Kasumi-1 (cell line): Measurements from ENCODE around the gene PRKCSH.
"Not testable (repeated sequence)": the region's sequence is repeated elsewhere in the genome, so short reads cannot be mapped to it uniquely, and the experiment has no call there.

Source experiments
- DNase-seq, 2 experiments: peaks; one replicate each; lab custom pipeline; 2025; lab: John Stamatoyannopoulos, UW

The PRKCSH gene

GRCh38 chr19:11420429-11421370 is 14.7 kb upstream of the PRKCSH start:
- no peak for DNase-seq

- DNase-seq = no peak
Measured at GRCh38 chr19:11421371-11422098, 13.9 kb upstream of the PRKCSH start.

GRCh38 chr19:11422163-11423065 is 13.0 kb upstream of the PRKCSH start:
- DNase-seq = peak in 1 of 2 experiments; percentile 23

GRCh38 chr19:11423164-11423790 is 12.2 kb upstream of the PRKCSH start:
- peak in 1 of 2 experiments; percentile 3 for DNase-seq

GRCh38 chr19:11423791-11424181 is 11.6 kb upstream of the PRKCSH start:
- DNase-seq = no peak

GRCh38 chr19:11425719-11426457 is 9.5 kb upstream of the PRKCSH start:
- DNase-seq = no peak

- DNase-seq = no peak
Measured at GRCh38 chr19:11426656-11427055, 8.8 kb upstream of the PRKCSH start.

- not testable (repeated sequence) for DNase-seq
Measured at GRCh38 chr19:11433526-11433925, 1.9 kb upstream of the PRKCSH start.

- DNase-seq = no peak
Measured at GRCh38 chr19:11434703-11435056, 755 bp upstream of the PRKCSH start.

- no peak for DNase-seq
Measured at GRCh38 chr19:11435833-11436313, 438 bp downstream of the PRKCSH start.

GRCh38 chr19:11437955-11438354 is 2.5 kb downstream of the PRKCSH start:
- no peak for DNase-seq

- no peak for DNase-seq
Measured at GRCh38 chr19:11444059-11444458, 8.6 kb downstream of the PRKCSH start.

- no peak for DNase-seq
Measured at GRCh38 chr19:11445141-11445540, 9.7 kb downstream of the PRKCSH start.

GRCh38 chr19:11446271-11446651 is 10.8 kb downstream of the PRKCSH start:
- DNase-seq = no peak

GRCh38 chr19:11446652-11447301 is 11.3 kb downstream of the PRKCSH start:
- peak in 1 of 2 experiments; percentile 11 for DNase-seq

- DNase-seq = no peak
Measured at GRCh38 chr19:11447347-11448262, 12.2 kb downstream of the PRKCSH start.

- no peak for DNase-seq
Measured at GRCh38 chr19:11448410-11448809, 13.0 kb downstream of the PRKCSH start.

- no peak for DNase-seq
Measured at GRCh38 chr19:11448923-11449554, 13.6 kb downstream of the PRKCSH start.
